Activated effector memory CD4-positive, alpha-beta T cell treated with Interleukin-2 at 50 U/mL for 16 hours (primary cell): ENCODE results near the gene DYNLT2.
"Not testable (repeated sequence)": the region's sequence is repeated elsewhere in the genome, so short reads cannot be mapped to it uniquely, and the experiment has no call there.

Experiments
- DNase-seq: peaks from one replicate; pipeline ENCODE4 v3.0.0-alpha.2; 2020

The DYNLT2 gene

GRCh38 chr6:169783401-169783800 lies 32.0 kb upstream of the DYNLT2 start:
- DNase-seq = no peak

DNA sequence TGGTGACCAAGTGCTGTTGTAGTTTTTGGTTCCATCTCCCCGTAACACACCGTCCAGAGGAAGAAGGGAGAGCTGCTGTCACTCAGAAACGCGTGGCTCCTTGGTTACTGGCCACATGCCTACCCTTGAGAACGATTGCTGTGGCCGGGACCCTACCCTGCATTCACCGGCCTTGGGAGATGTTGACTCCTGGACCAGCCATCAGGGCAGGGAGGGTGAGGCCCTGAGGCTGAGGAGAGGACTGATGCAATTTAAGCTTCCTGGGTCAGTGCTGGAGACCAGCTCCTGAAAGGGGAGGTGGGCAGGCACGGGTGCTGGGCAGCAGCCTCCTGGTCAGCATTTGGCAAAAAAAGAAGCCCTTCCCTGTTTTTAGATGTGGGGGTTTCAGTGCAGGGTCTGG lies 31.6 kb upstream of the DYNLT2 start:
- DNase-seq = no peak

DNA sequence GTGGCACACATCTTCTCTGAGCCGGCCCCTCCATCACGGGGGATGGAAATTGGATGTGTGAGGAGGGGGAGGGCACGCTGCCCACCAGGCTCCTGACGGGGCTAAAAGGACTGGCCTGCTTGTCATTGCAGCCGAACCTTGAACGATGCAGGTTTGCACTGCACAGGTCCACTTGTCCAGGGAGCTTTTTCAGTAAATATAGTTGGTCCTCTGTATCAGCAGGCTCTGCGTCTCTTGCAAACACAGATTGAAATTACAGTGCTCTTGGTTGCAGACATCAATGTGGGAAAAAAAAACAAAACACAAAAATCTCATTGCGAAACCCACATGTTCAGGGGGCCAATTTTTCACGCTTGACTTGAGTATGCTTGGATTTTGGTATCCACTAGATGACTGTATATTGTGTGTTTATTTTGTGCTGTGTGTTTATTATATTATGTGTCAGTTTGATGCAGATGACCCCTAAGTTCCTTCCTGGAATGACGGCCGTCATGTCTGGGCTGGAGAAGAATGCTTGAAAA lies 29.3 kb upstream of the DYNLT2 start:
- DNase-seq = no peak

- DNase-seq = no peak
These were observed 28.5 kb upstream of the DYNLT2 start for GRCh38 chr6:169779896-169780295.

GRCh38 chr6:169779092-169779815 lies 27.9 kb upstream of the DYNLT2 start:
- no peak for DNase-seq

- no peak for DNase-seq
These were observed 27.3 kb upstream of the DYNLT2 start for GRCh38 chr6:169778646-169779045.

- DNase-seq = no peak
These were observed 26.5 kb upstream of the DYNLT2 start for GRCh38 chr6:169777896-169778295.

DNA sequence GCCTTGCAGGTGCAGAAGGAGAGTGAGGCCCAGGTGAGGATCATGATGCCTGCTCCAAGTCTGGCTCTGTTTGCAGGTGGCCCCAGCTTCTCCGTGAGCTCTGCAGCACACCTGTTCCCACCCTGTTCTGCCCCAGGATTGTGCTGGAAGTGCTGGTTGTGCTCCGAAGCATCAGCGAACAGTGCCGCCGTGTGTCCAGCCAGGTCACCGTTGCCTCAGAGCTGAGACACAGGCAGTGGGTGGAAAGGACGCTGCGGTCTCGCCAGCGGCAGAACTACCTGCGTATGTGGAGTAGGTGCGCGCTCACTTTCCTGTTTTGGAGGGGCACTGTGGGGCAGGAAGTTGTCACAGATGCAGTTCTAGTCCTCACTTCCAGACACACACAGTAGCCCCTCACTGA lies 25.0 kb upstream of the DYNLT2 start:
- no peak for DNase-seq

GRCh38 chr6:169775321-169775720 lies 23.9 kb upstream of the DYNLT2 start:
- no peak for DNase-seq

- no peak for DNase-seq
These were observed 23.0 kb upstream of the DYNLT2 start for GRCh38 chr6:169774347-169774746.

DNA sequence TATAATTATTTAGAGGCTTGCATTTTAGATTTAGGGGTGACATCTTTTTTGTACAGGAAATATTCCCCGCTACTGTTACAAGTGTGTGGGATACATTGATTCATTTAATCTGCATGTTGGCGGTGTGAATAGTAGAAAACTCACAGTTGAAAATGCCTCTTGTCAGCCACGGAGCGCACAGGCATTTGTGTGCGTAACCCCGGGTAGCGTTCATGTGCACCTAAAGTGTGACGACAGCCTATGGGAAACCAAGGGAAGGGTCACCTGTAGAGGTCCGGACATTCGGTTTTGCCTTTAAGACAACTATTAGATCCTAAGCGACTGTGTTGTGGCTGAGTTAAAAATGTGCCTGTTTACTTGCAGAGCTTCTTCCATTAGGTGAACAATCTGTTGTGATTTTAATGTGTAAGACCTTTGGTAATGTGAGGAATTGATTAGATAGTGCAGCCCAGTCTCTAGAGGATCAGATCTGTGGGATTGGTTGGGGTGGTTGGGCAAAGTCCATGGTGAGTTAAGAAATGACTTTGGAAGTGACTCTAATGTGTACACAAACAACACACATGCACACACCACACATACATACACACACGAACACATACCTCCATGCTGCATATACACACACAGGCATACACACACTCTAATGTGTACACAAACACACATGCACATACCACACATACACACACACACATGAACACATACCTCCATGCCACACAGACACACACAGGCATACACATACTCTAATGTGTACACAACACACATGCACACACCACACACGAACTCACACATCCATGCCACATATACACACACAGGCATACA lies 15.8 kb upstream of the DYNLT2 start:
- DNase-seq = no peak

DNA sequence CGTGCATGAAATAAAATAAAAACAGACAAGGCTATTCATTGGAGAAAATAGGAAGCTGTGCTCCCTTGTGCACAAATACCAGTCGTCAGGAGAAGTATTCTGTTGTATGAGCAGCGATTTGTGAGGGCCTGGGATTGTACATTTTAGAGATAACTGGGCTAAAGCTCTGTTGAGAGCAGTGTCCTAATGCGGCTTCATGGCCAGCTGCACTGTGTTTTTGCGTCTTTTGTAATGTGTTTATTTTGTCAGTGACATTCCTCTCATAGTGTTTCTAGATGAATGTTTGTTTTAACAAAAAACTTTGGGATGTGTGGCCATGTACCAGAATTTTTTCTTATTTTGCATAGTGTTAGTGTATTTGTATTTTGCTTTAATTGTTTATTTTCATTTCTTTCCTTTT lies 14.9 kb upstream of the DYNLT2 start:
- DNase-seq = no peak

GRCh38 chr6:169765789-169766188 lies 14.4 kb upstream of the DYNLT2 start:
- DNase-seq = not testable (repeated sequence)

DNA sequence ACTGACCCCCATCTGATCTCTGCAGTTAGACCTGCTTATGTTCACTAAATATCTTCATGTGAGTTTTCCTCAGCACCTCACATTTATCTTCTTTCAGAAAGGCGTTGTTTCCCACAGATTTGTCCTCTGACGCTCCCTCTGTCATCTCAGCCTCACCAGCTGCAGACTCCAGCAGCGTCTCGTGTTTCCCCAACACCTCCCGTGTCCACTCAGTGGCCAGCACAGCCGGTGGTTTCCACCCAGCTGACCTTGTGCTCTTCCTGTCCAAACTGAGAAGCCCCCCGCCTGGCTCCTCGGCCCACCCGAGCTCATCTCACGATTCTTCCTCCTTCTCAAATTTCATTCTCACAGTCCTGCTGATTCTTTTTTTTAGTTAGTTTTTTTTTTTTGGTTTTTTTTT lies 12.5 kb upstream of the DYNLT2 start:
- no peak for DNase-seq

- no peak for DNase-seq
These were observed 11.9 kb upstream of the DYNLT2 start for GRCh38 chr6:169763308-169763707.

GRCh38 chr6:169755162-169755561 lies 3.8 kb upstream of the DYNLT2 start:
- DNase-seq = no peak

DNA sequence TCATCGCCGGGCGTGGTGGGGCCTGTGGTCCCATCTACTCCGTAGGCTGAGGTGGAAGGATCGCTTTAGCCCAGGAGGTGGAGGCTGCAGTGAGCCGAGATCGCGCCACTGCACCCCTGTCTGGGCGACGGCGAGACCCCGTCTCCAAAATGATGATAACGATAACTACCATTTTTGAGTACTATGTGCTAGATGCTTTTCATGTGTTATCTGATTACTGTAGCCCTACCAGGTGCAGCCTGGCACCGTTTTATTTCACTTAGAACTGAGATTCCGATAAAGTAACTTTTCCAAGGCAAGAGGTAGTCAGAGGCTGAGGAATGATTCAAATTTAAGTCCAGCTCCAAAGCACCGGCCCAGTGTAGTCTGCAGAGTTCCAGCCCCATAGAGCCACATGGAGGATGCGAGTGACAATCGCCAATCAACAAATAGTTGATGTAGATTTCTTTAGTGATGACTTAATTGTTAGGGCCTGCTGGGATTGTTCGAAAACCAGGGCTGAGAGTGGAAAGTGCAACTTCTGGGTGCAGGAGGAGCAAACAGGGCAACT lies 777 bp upstream of the DYNLT2 start:
- no peak for DNase-seq

- no peak for DNase-seq
These were observed 4.8 kb downstream of the DYNLT2 start for GRCh38 chr6:169746556-169746955.

DNA sequence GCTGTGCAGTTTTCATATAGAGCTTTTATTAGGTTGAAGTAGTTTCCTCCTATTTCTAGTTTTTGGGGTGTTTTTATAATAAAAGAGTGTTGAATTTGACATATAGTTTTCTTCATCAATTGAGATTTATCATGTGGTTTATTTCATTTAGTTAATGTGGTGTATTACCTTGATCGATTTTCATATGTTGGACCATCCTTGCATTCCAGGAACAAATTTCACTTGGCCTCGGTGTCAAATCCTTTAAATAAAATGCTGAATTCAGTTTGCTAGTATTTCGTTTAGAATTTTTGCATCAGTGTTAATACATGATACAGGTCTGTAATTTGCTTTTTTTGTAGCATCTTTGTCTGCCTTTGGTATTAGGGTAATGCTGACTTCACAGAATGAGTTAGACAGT lies 6.0 kb downstream of the DYNLT2 start:
- no peak for DNase-seq

GRCh38 chr6:169741344-169741743 lies 10.0 kb downstream of the DYNLT2 start:
- no peak for DNase-seq

DNA sequence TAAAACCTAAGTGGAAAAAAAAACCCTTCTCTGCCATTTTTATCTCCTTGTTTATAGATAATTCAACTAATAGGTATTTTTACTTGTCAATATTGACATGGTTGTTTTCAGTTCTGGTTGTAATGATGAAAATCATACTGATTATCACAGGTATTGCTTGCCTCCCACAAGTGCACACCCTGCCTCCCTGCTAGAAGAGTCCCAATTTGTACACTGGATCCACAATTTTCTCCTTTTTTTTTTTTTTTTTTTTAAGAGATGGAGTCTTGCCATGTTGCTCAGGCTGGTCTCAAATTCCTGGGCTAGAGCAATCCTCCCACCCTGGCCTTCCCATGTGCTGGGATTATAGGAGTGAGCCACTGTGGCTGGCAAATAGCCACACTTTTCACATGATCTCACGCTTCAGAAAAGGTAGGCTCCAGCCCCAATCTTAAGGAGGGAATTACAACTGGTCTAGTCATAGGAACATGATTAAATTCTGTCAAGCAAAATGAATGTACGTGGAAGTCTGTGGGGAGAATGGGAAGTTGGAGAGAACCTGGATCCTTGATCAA lies 12.3 kb downstream of the DYNLT2 start:
- no peak for DNase-seq

GRCh38 chr6:169738204-169738975 lies 13.0 kb downstream of the DYNLT2 start:
- DNase-seq = no peak

DNA sequence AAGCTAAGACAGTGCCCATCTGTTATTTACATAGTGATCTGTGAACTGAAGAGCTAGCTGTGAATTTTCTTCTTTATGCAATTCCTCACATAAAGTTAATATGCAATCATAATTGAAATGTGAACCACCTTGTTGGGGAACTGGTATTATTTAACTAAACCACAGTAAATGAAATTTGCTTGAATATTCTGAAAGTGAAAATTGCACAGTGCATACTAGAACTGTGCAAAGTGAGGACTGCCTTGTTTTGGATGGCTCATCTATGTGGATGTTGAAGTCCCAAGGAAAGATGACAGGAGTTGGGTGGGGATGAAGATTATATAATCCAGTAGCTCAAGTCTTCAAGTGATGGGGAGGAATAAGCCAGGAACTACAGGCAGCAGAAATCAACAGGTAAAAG lies 21.4 kb downstream of the DYNLT2 start:
- no peak for DNase-seq
